GM21526 (cell line): ENCODE measurements around the gene ZDHHC3.
A peak's percentile ranks its signal among the peaks of the same experiment; 100 is the strongest.

Source experiments
- ATAC-seq: cut with Tn5 transposase; IDR thresholded peaks from one replicate; pipeline ENCODE4 v1.9.1; 2021; ENCODE audit warnings: moderate library complexity; ENCODE audit not compliant: unreplicated experiment, low FRiP score

The ZDHHC3 gene

DNA sequence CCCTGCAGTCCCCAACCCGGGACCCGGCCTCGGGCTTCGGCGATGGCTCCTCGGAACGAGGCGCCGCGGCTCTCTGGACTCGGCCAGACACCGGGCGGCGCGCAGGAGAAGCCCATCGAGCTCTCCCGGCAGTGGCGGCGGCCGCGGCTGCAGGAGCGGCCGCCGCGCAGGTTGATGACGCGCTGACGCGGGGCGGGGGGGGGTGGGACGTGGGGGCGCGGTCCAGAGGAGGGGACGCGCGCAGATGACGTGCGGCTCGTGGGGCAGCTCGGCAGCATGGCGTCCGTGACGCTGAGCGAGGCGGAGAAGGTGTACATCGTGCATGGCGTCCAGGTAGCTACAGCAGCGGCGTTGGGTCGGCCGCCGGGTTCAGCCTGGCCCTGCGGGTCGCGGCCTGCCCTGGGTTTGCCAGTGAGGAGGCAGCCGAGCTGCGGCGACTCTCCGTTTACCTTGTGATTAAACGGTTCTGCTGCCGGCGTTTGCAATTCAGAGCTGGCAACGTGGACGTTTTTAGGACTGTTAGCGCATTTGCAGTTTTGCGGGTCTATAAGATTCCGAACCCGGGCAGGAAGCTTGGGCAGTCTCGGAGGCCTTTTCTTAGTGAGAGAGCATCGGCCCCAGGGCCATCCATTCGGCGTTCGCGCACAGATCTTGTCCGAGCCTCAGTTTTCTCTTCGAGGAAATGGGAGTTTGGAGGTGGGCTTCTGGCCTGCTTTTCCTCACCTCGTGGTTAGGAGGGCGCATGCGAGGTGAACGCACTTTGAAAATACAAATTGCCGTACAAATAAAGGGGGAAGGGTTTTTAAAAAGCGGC is at the start of gene ZDHHC3, which contains the start of gene EXOSC7:
ZDHHC3 (minus strand) TSS at position 173 of the 814 bp plus-strand sequence. CDS start 16,738 bp downstream, outside the sequence.
EXOSC7 (plus strand) TSS at position 243 of the 814 bp plus-strand sequence; CDS start at position 277, 34 bp downstream.
- peak; percentile 66 for ATAC-seq

DNA sequence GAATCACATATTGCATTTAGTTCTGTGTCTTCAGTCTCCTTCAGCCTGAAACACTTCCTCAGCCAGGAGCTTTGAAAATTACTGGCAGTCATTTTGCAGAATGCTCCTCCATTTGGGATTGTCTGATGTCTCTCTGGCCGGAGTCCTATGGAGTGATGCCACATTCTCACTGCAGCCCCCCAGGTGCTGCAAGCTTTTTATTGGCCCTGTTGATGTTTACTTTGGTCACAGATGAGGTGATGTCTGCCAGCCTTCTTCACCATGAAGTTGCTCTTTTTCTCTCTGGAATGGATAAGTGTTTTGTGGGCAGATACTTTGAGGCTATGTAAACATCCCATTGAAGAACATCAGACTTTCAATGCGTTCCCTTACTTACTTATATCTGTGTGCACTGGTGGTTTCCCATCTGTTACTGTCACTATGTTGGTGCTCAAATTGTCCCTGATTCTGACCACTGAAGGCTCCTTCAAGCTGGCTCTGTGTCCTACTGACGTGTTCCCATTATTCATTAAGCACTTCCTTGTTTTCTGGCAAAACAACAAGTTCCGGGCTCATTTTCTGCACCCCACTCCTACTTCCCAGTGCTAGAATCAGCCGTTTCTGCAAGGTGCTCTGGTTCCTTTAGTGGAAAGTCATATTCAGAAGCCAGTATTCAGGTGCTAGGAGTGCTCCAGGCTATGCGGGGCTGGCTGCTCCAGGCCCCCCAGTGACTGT is 48.7 kb upstream of the ZDHHC3 start:
- no peak for ATAC-seq

GRCh38 chr3:45023675-45024074 is 47.7 kb upstream of the ZDHHC3 start:
- ATAC-seq: no peak

- ATAC-seq: no peak
These were observed 45.7 kb upstream of the ZDHHC3 start for GRCh38 chr3:45021524-45022297.

DNA sequence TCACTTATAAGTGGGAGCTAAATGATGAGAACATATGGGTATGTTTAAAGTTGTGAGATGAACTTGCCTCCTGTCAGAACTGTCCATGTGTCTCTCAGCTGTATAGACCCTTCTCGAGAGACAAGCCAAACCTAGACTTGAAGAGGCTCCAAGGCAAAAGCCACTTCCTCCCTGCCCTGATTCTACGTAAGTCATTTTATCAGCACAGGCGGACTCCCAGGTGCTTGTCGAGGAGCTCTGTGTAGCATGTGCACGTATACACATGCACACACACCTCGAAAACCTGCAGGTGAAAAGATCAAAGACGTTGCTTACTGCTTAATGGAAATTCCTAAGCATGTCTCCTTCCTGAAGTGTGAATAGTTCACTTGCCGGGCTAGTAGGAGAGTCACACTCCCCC is 44.6 kb upstream of the ZDHHC3 start:
- ATAC-seq: no peak

GRCh38 chr3:45017821-45018220 is 41.8 kb upstream of the ZDHHC3 start:
- ATAC-seq: no peak

DNA sequence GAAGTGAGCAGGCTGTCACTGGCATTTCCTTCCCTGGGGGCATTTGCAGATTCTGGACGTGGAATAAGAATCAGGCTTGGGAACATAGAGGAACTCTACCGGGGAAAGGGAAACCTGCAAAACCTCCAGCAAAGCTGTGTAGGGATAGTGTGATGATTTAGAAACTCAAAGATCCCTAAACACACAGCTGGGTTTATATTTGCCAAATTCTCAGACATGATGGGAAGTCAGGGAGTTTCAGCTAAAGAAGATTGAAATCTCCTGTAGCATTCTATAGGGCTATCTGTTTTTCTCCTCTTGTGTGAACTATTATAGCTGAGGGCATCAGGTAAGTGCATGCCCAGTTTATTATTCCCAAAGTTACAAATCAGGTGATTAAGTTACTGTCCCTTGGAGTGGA is 40.9 kb upstream of the ZDHHC3 start:
- ATAC-seq: no peak

DNA sequence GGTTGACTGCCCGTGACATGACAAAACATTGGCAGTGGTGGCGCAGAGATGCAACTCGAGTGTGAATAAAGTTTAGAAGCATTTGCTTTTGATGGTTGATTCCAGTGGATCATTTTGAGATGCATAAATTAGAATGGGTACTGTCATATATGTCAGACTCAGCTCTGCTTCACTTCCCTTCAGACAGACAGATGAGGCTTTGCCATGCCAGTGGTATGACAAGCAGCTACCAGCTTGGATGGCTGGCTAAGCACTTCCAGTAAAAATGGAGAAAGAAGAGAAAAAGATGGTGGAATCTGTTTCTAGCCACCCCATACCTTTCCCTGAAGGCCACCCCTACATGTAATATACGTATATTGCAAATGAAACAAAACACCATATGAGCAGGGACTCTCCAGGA is 36.6 kb upstream of the ZDHHC3 start:
- no peak for ATAC-seq

GRCh38 chr3:45011756-45012508 is 36.0 kb upstream of the ZDHHC3 start:
- peak; percentile 56 for ATAC-seq

GRCh38 chr3:45010811-45011333 is 34.9 kb upstream of the ZDHHC3 start:
- no peak for ATAC-seq

DNA sequence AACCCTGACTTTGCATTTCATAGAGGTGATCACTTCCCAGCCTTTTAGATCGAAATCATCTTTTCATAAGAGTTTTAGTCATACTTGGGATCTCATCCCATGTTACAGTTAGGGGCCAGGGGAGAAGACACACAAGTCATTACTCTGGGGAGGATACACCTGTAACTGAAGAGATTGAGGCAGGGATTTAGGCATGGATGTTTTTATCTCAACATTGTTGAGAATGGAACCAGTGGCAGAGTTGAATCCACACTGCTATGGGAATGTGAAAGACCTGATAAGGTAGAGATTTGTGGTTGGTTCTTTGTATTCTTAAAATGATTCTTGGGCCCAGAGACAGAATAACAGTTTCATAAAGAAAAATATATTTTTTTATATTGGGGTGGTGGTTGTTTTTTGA is 33.9 kb upstream of the ZDHHC3 start:
- ATAC-seq: no peak

DNA sequence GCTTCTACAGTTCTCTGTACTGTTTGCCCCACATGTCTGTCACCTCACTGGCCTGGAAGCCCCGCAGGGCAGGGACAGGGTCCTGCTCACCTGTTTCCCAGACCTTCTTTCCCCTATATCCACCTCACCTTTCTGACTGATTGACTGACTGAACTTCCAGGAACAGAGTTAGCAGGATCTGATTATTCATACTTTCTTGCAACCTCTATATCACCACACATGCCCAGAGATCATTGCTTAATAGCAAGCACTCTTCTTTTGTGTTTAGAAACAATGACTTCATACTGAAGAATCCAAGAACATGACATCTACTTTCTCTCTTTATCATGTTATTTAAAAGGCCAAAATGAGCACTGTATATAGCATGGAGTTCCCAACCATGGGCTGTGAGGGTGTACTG is 32.1 kb upstream of the ZDHHC3 start:
- no peak for ATAC-seq

GRCh38 chr3:45007091-45007490 is 31.1 kb upstream of the ZDHHC3 start:
- no peak for ATAC-seq

DNA sequence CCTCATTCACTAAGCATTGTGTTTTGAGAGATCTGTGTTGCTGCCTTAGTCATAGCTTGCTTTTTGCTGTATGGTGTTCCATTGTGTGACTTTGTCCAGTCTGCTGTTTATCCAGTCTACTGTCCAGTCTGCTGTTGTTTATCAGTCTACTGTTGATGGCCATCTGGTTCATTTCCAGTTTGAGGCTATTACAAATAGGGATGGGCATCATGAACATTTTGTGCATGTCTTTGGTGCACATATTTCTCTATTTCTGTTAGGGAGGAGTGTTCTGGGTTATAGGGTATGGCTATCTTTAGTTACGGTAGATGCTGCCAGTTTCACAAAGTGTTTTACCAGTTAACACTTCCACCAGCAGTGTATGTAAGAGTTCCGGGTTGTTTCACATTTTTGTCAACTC is 27.9 kb upstream of the ZDHHC3 start:
- ATAC-seq: no peak

DNA sequence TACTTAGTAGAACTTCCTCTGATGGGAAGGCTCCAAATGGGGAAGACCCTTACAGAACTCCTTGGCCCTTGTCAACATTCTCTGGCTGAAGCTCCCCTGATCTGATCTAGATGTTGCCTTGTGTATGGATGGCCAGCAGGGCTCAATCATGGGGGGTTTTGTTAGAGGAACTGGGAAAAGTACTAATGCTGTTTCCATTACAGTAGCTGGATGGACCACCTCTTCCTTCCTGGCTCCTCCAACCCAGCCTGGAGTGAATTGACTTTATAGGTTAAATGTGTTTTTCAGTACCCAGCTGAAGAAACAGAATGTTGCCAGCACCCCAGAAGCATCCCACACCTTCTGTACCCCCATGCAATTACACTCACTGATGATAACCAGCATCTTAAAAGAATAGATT is 27.4 kb upstream of the ZDHHC3 start:
- no peak for ATAC-seq

DNA sequence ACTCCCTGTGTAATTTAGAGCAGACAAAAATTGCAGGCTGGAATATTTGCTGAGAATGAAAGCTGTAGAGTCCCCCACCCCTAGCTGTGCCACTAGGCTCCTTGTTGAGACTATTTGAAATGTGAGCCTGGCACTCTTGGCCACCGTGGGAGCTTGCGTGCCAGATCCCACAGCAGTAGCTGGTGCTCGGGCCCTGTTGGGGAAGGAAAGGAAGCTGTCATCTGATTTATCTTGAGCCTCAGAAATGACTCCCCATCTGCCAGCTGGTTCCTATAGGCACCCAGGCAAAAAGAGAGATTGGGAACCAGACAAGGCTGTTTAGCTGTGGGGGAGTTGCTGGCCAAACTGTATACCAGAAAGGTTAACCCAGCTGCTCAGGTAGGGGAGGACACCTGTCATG is 26.7 kb upstream of the ZDHHC3 start:
- no peak for ATAC-seq

GRCh38 chr3:45002139-45002660 is 26.2 kb upstream of the ZDHHC3 start:
- ATAC-seq: no peak

GRCh38 chr3:45001738-45002137 is 25.8 kb upstream of the ZDHHC3 start:
- no peak for ATAC-seq

- no peak for ATAC-seq
These were observed 24.8 kb upstream of the ZDHHC3 start for GRCh38 chr3:45000823-45001222.

- ATAC-seq: no peak
These were observed 23.8 kb upstream of the ZDHHC3 start for GRCh38 chr3:44999782-45000181.
